HEK293 (cell line): ENCODE data around the gene DAAM2.

Experiments
- CTCF ChIP-seq: fragments of 450-650 bp; formaldehyde crosslinking; IDR thresholded peaks from 2 replicates; pipeline ENCODE4 v1.5.1; 2016; ENCODE audit warnings: missing biosample characterization, missing genetic modification characterization
- REST ChIP-seq: fragments of 450-650 bp; formaldehyde crosslinking; IDR thresholded peaks from 2 replicates; pipeline ENCODE4 v1.5.1; 2016; ENCODE audit warnings: missing biosample characterization, missing genetic modification characterization
- ZBTB17 ChIP-seq: fragments of 450-650 bp; formaldehyde crosslinking; IDR thresholded peaks from 2 replicates; pipeline ENCODE4 v1.5.1; 2016; ENCODE audit warnings: missing biosample characterization, missing genetic modification characterization
- ZBTB8A ChIP-seq: fragments of 450-650 bp; formaldehyde crosslinking; IDR thresholded peaks from 2 replicates; pipeline ENCODE4 v1.5.1; 2016; ENCODE audit warnings: missing biosample characterization, missing genetic modification characterization
- ZNF423 ChIP-seq: fragments of 450-650 bp; formaldehyde crosslinking; IDR thresholded peaks from 2 replicates; pipeline ENCODE4 v1.5.1; 2016; ENCODE audit warnings: missing biosample characterization, missing genetic modification characterization
- ZNF626 ChIP-seq: fragments of 450-650 bp; sonication (Bioruptor Pico); formaldehyde crosslinking; IDR thresholded peaks from 2 replicates; pipeline ENCODE4 v1.5.1; 2018; ENCODE audit warnings: missing biosample characterization, missing genetic modification characterization, inconsistent platforms

DNA sequence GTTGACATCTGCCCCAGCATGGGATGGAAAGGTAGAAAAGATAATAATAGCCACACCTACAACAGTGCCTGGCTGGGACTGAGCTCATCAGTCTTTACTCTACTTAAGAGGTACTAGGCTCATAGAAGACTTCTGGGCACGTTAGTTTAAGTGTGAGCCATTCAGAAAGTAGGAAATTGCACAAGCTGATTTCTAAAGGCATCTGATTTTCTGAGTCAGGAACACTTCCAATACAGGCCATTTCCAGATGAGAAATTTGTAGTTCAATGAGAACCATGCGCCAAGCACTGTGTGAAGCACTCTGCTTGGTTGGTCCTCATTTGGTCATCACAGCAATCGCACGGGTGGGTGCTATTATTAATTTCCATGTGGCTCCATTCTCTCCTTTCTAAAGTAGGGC, 99.8 kb downstream of the DAAM2 start:
- TF ChIP-seq REST (tag by site-specific recombination) (no peak), CTCF (tag by site-specific recombination) (no peak), ZBTB8A (tag by site-specific recombination) (no peak), ZBTB17 (tag by site-specific recombination) (no peak), ZNF423 (tag by site-specific recombination) (no peak), ZNF626 (tag by site-specific recombination) (no peak)
